ENCODE data around the gene PSMD8. TPM values are rescaled to one million over a fixed set of nuclear protein-coding genes. Genes with fewer than 3 reads are reported as not detected.
"Not testable (repeated sequence)": the region's sequence is repeated elsewhere in the genome, so short reads cannot be mapped to it uniquely, and the experiment has no call there.

PSMD8 gene
- total and polyA plus RNA-seq, 4 experiments from 2014 or later, result 89.6 to 197 (median 134) TPM

DNA sequence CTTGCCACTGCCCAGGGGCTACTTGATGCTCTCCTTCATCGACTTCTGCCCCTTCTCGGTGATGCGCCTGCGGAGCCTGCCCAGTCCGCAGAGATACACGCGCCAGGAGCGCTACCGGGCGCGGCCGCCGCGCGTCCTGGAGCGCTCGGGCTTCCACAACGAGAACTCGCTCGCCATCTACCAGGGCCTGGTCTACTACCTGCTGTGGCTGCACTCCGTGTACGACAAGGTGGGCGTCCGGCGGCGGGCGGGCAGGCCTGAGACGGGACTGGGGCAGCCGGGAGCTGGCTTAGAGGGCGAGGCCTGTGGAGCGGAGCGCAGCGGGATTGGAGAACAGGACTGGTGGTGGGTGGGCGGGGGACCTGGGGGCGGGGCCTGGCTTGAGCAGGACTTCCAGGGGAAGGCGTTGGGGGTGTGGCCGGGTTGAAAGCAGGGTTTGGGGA lies 12.7 kb upstream of the PSMD8 start:
- ChIA-PET CTCF (ENCODE audit: partially characterized antibody) (interaction anchor here (1.1 kb wide), 1 partner anchor 13 kb away, joined by 3 read pairs; the partner anchor contains the start of gene PSMD8), POLR2A (ENCODE audit: partially characterized antibody) (interaction anchor here (0.7 to 3.7 kb wide), 6 partner anchors 8 to 42 kb away, joined by 3 to 28 read pairs (median 3); partner anchors contain the start of genes FAM98C and PSMD8)
- Histone ChIP-seq H3K9me3 (ENCODE audit: control insufficient read depth in 1 of 2, low read length in 2 of 2) (no peaks in the 10 kb centered on the region), H3K4me1 (ENCODE audit: insufficient read depth, low read length) (peaks cover 13% of the 10 kb centered on the region), H3K27me3 (ENCODE audit: insufficient read depth, low read length) (no peaks in the 10 kb centered on the region), H3K36me3 (ENCODE audit: insufficient read depth, low read length) (no peaks in the 10 kb centered on the region), H3K4me3 (ENCODE audit: low read length in 2 of 2) (peak overlapping the region; percentile 11 to 68), H3K27ac (ENCODE audit: low read depth, low read length) (no peak overlapping the region)
- no peaks in the 10 kb centered on the region for H3K36me3 Mint-ChIP-seq
- intact Hi-C loops (cut with micrococcal nuclease), result loop anchor here (1.0 kb wide), 1 partner anchor 13 kb away; the partner anchor contains the start of gene PSMD8
- peak overlapping the region in 3 of 7 donors; percentile 37 to 69 (median 55) for H3K27ac Mint-ChIP-seq
- peak overlapping the region; percentile 80 to 87 (median 86) for H3K4me3 Mint-ChIP-seq
- DNase-seq, result peak; percentile 39 to 74 (median 54)
- H3K4me1 Mint-ChIP-seq, result peaks cover 0 to 26% (median 13%) of the 10 kb centered on the region in 4 donors
- H3K27me3 Mint-ChIP-seq, result peaks cover 0 to 7% of the 10 kb centered on the region in 2 donors
- H3K9me3 Mint-ChIP-seq, result no peaks in the 10 kb centered on the region

DNA sequence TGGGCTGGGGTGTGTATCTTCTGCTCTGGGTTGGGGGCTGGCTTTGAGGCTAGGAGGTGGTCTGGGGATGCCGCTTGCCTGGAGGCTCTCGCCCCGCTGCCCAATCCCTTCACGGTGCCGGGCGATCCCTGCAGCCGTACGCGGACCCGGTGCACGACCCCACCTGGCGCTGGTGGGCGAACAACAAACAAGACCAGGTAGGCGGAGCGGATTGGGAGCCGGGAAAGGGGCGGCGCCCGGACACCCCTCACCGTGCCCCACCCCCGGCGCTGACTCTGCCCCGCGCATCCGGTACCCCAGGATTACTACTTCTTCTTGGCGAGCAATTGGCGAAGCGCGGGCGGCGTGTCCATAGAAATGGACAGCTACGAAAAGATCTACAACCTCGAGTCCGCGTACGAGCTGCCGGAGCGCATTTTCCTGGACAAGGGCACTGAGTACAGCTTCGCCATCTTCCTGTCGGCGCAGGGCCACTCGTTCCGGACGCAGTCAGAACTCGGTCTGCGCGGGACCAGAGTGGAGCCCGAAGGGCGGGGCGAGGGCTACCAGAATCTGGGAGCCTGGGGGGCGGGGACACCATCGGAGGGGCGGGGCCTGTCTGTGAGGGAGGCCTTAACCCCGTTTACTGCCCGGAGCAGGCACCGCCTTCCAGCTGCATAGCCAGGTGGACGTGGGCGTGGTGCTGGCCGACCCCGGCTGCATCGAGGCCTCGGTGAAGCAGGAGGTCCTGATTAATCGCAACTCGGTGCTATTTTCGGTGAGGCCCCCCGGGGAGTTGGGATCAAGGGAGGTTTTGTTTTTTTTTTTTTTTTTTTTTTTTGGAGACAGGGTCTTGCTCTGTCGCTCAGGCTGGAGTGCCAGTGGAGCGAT lies 12.1 kb upstream of the PSMD8 start:
- peak overlapping the region in 3 of 7 donors; percentile 8 to 61 (median 48) for H3K27ac Mint-ChIP-seq
- no peaks in the 10 kb centered on the region for H3K9me3 Mint-ChIP-seq
- peak overlapping the region; percentile 80 to 87 (median 86) for H3K4me3 Mint-ChIP-seq
- Histone ChIP-seq H3K4me3 (ENCODE audit: low read length in 2 of 2) (peak overlapping the region; percentile 61 to 68), H3K27ac (ENCODE audit: low read depth, low read length) (no peak overlapping the region), H3K27me3 (ENCODE audit: insufficient read depth, low read length) (no peaks in the 10 kb centered on the region), H3K4me1 (ENCODE audit: insufficient read depth, low read length) (peaks cover 13% of the 10 kb centered on the region), H3K36me3 (ENCODE audit: insufficient read depth, low read length) (no peaks in the 10 kb centered on the region), H3K9me3 (ENCODE audit: control insufficient read depth in 1 of 2, low read length in 2 of 2) (no peaks in the 10 kb centered on the region)
- peaks cover 0 to 26% (median 13%) of the 10 kb centered on the region in 4 donors for H3K4me1 Mint-ChIP-seq
- peak; percentile 45 to 74 (median 46) for DNase-seq
- POLR2A ChIA-PET (ENCODE audit: partially characterized antibody), result interaction anchor here (0.7 to 3.7 kb wide), 5 partner anchors 8 to 41 kb away, joined by 3 to 28 read pairs (median 3); partner anchors contain the start of genes FAM98C and PSMD8
- H3K36me3 Mint-ChIP-seq, result no peaks in the 10 kb centered on the region
- intact Hi-C loops (cut with micrococcal nuclease), result loop anchor here (1.0 kb wide), 1 partner anchor 12 kb away; the partner anchor contains the start of gene PSMD8
- CTCF ChIA-PET (ENCODE audit: partially characterized antibody), result interaction anchor here (1.1 to 1.2 kb wide), 2 partner anchors 12 to 118 kb away, joined by 3 read pairs; partner anchors contain the start of gene PSMD8
- peaks cover 0 to 7% of the 10 kb centered on the region in 2 donors for H3K27me3 Mint-ChIP-seq

DNA sequence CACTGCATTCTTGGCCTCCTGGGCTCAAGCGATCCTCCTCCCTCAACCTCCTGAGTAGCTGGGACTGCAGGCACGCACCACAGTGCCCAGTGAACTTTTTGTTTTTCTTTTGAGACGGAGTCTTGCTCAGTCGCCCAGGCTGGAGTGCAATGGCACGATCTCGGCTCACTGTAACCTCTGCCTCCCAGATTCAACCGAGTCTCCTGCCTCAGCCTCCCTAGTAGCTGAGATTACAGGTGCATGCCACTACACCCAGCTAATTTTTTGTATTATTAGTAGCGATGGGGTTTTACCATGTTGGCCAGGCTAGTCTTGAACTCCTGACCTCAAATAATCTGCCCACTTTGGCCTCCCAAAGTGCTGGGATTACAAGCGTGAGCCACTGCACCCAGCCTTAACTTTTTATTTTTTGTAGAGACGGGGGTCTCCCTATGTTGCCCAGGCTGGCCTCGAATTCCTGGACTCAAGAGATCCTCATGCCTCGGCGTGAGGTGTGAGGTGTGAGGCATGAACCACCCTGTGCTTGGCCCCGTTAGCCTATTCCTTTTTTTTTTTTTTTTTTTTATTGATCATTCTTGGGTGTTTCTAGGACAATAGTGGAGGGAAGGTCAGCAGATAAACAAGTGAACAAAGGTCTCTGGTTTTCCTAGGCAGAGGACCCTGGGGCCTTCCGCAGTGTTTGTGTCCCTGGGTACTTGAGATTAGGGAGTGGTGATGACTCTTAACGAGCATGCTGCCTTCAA lies 11.3 kb upstream of the PSMD8 start:
- H3K36me3 ChIP-seq (ENCODE audit: insufficient read depth, low read length); H3K9me3 ChIP-seq (ENCODE audit: control insufficient read depth in 1 of 2, low read length in 2 of 2); H3K9me3 Mint-ChIP-seq; H3K27me3 ChIP-seq (ENCODE audit: insufficient read depth, low read length); H3K27me3 Mint-ChIP-seq; H3K27ac Mint-ChIP-seq; DNase-seq; H3K27ac ChIP-seq (ENCODE audit: low read depth, low read length); H3K36me3 Mint-ChIP-seq: not testable (repeated sequence)
- H3K4me1 Mint-ChIP-seq, result peaks cover 0 to 26% (median 13%) of the 10 kb centered on the region in 4 donors
- intact Hi-C loops (cut with micrococcal nuclease), result loop anchor here (1.0 kb wide), 1 partner anchor 11 kb away; the partner anchor contains the start of gene PSMD8
- ChIA-PET POLR2A (ENCODE audit: partially characterized antibody) (interaction anchor here (1.2 to 3.7 kb wide), 2 partner anchors 11 to 40 kb away, joined by 3 to 28 read pairs; partner anchors contain the start of genes FAM98C and PSMD8), CTCF (ENCODE audit: partially characterized antibody) (interaction anchor here (1.1 to 1.2 kb wide), 2 partner anchors 11 to 119 kb away, joined by 3 read pairs; partner anchors contain the start of gene PSMD8)
- peak overlapping the region in 1 of 2 donors; percentile 68 for H3K4me3 ChIP-seq (ENCODE audit: low read length in 2 of 2)
- H3K4me1 ChIP-seq (ENCODE audit: insufficient read depth, low read length), result peaks cover 13% of the 10 kb centered on the region
- H3K4me3 Mint-ChIP-seq, result peak overlapping the region; percentile 49 to 87 (median 66)

DNA sequence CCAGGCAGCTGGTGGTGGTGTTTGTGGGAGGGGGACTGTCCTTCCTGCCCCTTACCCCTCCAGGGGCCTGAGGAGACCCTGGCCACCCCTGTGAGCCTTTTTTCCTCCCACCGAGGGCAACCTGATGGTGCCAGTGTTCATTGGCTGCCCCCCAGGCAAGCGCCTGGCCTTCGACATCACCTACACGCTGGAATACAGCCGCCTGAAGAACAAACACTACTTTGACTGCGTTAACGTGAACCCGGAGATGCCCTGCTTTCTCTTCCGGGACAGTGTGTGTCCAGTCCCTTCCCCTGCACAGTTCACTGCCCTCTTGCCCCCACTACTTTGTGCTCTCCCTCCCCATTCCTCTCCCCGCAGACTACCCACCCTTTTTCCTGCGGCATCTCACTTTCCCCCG lies 7.3 kb upstream of the PSMD8 start:
- ChIA-PET POLR2A (ENCODE audit: partially characterized antibody) (interaction anchor here (0.6 kb wide), 2 partner anchors 10 to 600 kb away, joined by 3 to 4 read pairs; no protein-coding TSS in a partner anchor), CTCF (ENCODE audit: partially characterized antibody) (no interaction called here)

DNA sequence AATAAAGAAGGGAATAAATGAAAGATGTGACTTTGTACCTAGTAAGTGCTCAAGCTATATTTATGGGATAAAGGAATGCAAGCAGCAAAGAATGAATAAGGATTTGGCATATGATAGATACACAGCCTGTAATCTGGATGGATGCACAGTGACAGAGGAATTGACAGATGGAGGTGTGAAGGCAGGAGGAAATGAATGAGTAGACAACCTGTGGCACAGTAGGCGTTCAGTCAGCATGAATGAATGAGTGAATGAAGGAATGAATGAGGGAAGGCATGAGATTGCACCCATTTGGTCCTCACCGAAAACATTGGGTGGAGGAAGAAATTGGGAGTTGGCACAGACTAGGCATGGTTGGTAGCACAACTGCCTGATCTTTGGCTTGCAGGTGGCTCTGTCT lies 4.8 kb upstream of the PSMD8 start:
- intact Hi-C loops (cut with micrococcal nuclease), result no loop called here
- H3K4me1 ChIP-seq (ENCODE audit: insufficient read depth, low read length), result peaks cover 6% of the 10 kb centered on the region
- H3K27ac ChIP-seq (ENCODE audit: low read depth, low read length), result no peak overlapping the region
- DNase-seq, result peak in 1 of 5 donors; percentile 6
- no peaks in the 10 kb centered on the region for H3K9me3 Mint-ChIP-seq
- no peaks in the 10 kb centered on the region for H3K36me3 ChIP-seq (ENCODE audit: insufficient read depth, low read length)
- no peaks in the 10 kb centered on the region for H3K27me3 ChIP-seq (ENCODE audit: insufficient read depth, low read length)
- ChIA-PET CTCF (ENCODE audit: partially characterized antibody) (no interaction called here), POLR2A (ENCODE audit: partially characterized antibody) (no interaction called here)
- peaks cover 0 to 6% (median 4%) of the 10 kb centered on the region in 4 donors for H3K4me1 Mint-ChIP-seq
- no peaks in the 10 kb centered on the region for H3K9me3 ChIP-seq (ENCODE audit: control insufficient read depth in 1 of 2, low read length in 2 of 2)
- no peak overlapping the region for H3K27ac Mint-ChIP-seq
- H3K4me3 Mint-ChIP-seq, result peak overlapping the region in 1 of 8 donors; percentile 69
- H3K36me3 Mint-ChIP-seq, result peaks cover under 1 to 3% of the 10 kb centered on the region in 2 donors
- H3K27me3 Mint-ChIP-seq, result peaks cover 2 to 5% of the 10 kb centered on the region in 2 donors
- H3K4me3 ChIP-seq (ENCODE audit: low read length in 2 of 2), result no peak overlapping the region

More for the DNA sequence above, 7.3 kb upstream of the PSMD8 start:
- DNase-seq, result no peak
- intact Hi-C loops (cut with micrococcal nuclease), result no loop called here
- Mint-ChIP-seq H3K4me1 (peaks cover 0 to 9% (median 4%) of the 10 kb centered on the region in 4 donors), H3K36me3 (no peaks in the 10 kb centered on the region), H3K27me3 (peaks cover 2 to 3% of the 10 kb centered on the region in 2 donors), H3K9me3 (no peaks in the 10 kb centered on the region), H3K4me3 (no peak overlapping the region), H3K27ac (peak overlapping the region in 1 of 7 donors; percentile 63)
- H3K4me1 ChIP-seq (ENCODE audit: insufficient read depth, low read length), result peaks cover 9% of the 10 kb centered on the region
- H3K27ac ChIP-seq (ENCODE audit: low read depth, low read length), result no peak overlapping the region
- no peaks in the 10 kb centered on the region for H3K27me3 ChIP-seq (ENCODE audit: insufficient read depth, low read length)
- H3K9me3 ChIP-seq (ENCODE audit: control insufficient read depth in 1 of 2, low read length in 2 of 2), result no peaks in the 10 kb centered on the region
- no peaks in the 10 kb centered on the region for H3K36me3 ChIP-seq (ENCODE audit: insufficient read depth, low read length)
- no peak overlapping the region for H3K4me3 ChIP-seq (ENCODE audit: low read length in 2 of 2)

DNA sequence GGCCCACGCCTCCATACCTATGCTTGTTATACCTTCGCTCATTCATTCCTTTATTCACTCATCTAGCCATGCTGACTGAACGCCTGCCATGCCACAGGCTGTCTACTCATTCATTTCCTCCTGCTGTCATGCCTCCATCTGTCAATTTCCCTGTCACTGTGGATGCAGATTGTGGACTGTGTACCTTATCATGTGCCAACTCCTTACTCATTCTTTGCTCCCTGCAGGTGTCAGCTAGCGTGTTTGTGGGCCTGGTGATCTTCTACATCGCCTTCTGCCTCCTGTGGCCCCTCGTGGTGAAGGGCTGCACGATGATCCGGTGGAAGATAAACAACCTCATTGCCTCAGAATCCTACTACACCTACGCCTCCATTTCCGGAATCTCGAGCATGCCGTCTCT lies 4.1 kb upstream of the PSMD8 start:
- Mint-ChIP-seq H3K9me3 (no peaks in the 10 kb centered on the region), H3K36me3 (peaks cover 7 to 10% of the 10 kb centered on the region in 2 donors), H3K27me3 (peaks cover 2 to 5% of the 10 kb centered on the region in 2 donors), H3K4me1 (peaks cover 5 to 14% (median 10%) of the 10 kb centered on the region in 4 donors), H3K27ac (peak overlapping the region in 2 of 7 donors; percentile 22 to 41), H3K4me3 (no peak overlapping the region)
- H3K36me3 ChIP-seq (ENCODE audit: insufficient read depth, low read length), result no peaks in the 10 kb centered on the region
- CTCF ChIA-PET (ENCODE audit: partially characterized antibody), result interaction anchor here (0.9 kb wide), 1 partner anchor 35 kb away, joined by 3 read pairs; the partner anchor contains the start of gene CATSPERG
- H3K4me1 ChIP-seq (ENCODE audit: insufficient read depth, low read length), result peaks cover 9% of the 10 kb centered on the region
- H3K27me3 ChIP-seq (ENCODE audit: insufficient read depth, low read length), result no peaks in the 10 kb centered on the region
- no peak overlapping the region for H3K27ac ChIP-seq (ENCODE audit: low read depth, low read length)
- intact Hi-C loops (cut with micrococcal nuclease), result loop anchor here (10.0 kb wide), 2 partner anchors 245 to 465 kb away; partner anchors contain the start of genes EIF3K, MAP4K1, SIPA1L3 and WDR87
- H3K9me3 ChIP-seq (ENCODE audit: control insufficient read depth in 1 of 2, low read length in 2 of 2), result no peaks in the 10 kb centered on the region
- no peak overlapping the region for H3K4me3 ChIP-seq (ENCODE audit: low read length in 2 of 2)
- no peak for DNase-seq
- POLR2A ChIA-PET (ENCODE audit: partially characterized antibody), result interaction anchor here (0.6 to 0.9 kb wide), 2 partner anchors 8 to 35 kb away, joined by 3 read pairs; partner anchors contain the start of gene CATSPERG
